ENCODE results near the gene SSX2IP.

DNA sequence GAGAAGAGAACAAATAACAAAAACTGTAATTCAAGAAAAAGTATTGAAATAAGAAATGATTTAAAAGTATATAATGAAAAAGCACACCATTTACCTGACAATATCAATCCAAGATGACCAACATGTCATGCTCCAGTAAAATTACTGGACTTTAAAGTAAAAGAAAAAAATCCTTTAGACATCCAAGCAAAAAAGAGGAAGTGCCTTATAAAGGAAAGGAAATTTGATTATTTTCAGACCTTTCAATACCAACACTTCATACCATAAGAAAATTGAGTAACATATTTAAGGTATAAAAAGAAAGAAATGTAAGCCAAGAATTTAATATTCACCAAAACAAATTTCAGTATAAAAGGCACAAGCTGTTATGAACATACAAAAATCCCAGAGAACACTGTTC lies 46.2 kb upstream of the SSX2IP start:
- TF ChIP-seq EZH2 (IDR thresholded peaks at IDR 0.05; ENCODE audit: borderline replicate concordance, low read length): no peak
- TF ChIP-seq, protein P1, sequence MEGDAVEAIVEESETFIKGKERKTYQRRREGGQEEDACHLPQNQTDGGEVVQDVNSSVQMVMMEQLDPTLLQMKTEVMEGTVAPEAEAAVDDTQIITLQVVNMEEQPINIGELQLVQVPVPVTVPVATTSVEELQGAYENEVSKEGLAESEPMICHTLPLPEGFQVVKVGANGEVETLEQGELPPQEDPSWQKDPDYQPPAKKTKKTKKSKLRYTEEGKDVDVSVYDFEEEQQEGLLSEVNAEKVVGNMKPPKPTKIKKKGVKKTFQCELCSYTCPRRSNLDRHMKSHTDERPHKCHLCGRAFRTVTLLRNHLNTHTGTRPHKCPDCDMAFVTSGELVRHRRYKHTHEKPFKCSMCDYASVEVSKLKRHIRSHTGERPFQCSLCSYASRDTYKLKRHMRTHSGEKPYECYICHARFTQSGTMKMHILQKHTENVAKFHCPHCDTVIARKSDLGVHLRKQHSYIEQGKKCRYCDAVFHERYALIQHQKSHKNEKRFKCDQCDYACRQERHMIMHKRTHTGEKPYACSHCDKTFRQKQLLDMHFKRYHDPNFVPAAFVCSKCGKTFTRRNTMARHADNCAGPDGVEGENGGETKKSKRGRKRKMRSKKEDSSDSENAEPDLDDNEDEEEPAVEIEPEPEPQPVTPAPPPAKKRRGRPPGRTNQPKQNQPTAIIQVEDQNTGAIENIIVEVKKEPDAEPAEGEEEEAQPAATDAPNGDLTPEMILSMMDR (IDR thresholded peaks at IDR 0.05; ENCODE audit: low read length): no peak
